HFFc6 (cell line): ENCODE results near the gene NUTM2G. TPM values are rescaled to one million over a fixed set of nuclear protein-coding genes. Genes with fewer than 3 reads are reported as not detected.
"Not testable (repeated sequence)": the region's sequence is repeated elsewhere in the genome, so short reads cannot be mapped to it uniquely, and the experiment has no call there.

Experiments used
- DNase-seq: peaks from one replicate; pipeline ENCODE4 v3.0.0-alpha.2; 2018
- H3K27ac Mint-ChIP-seq: 2 replicates; pipeline ENCODE4 v1.8.0; 2020; ENCODE audit warnings: mild to moderate bottlenecking, mixed read lengths
- H3K27me3 Mint-ChIP-seq: 2 replicates; pipeline ENCODE4 v1.8.0; 2021; ENCODE audit warnings: mild to moderate bottlenecking, moderate library complexity, mixed read lengths; ENCODE audit not compliant: insufficient read depth
- H3K36me3 Mint-ChIP-seq: 2 replicates; pipeline ENCODE4 v1.8.0; 2021; ENCODE audit warnings: low read depth, mixed read lengths
- H3K4me1 Mint-ChIP-seq: 2 replicates; pipeline ENCODE4 v1.8.0; 2020; ENCODE audit warnings: low read depth, mixed read lengths
- H3K4me3 Mint-ChIP-seq: 2 replicates; pipeline ENCODE4 v1.8.0; 2020; ENCODE audit warnings: mild to moderate bottlenecking, moderate library complexity, mixed read lengths
- H3K9me3 Mint-ChIP-seq: 2 replicates; pipeline ENCODE4 v1.8.0; 2020; ENCODE audit warnings: mild to moderate bottlenecking, mixed read lengths
- total RNA-seq, 6 experiments: library from RNA; stranded (reverse); fragmentation: NEBNext Ultra II Directional; extraction: Animal tissue kit (Norgen Biotek cat#: 25700); gene quantifications; 2 replicates in 1 of 6; 3 replicates in 5 of 6; pipeline ENCODE4 v1.2.3, GENCODE V29; 2021

The NUTM2G gene
- total RNA-seq, 6 experiments from 2014 or later, result not detected

DNA sequence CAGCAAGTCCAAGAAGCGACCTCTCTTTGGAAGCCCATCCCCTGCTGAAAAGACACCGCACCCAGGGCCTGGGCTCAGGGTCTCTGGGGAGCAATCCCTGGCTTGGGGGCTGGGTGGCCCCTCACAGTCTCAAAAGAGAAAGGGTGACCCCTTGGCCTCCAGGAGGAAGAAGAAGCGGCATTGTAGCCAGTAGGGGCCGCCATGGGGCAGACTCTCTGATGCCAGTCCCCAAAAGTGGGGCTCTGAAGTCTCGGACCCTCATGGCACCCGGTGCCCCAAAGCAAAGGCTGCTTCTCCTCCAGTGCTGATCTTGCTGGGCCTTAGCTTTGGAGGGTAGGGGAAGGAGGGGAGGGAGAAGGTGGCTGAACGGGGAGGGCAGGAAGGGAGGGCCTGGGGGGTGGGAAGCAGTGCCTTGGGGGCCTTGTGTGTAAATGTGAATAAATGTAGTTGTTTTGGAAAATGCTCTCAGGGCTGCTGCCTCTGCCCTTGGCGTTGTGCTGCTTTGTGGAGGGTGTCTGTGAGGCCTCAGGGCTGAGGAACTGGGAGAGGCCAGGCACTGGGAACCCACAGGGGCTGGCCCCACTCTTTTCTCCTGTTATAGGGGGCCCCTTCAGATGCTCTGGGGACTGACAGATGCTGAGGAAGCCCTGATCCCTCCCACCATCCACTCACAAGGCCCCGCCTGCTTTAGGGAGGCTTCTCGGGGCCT, 10.5 kb downstream of the NUTM2G start:
- H3K9me3 Mint-ChIP-seq, H3K4me1 Mint-ChIP-seq, H3K27me3 Mint-ChIP-seq, DNase-seq, H3K27ac Mint-ChIP-seq, H3K36me3 Mint-ChIP-seq, H3K4me3 Mint-ChIP-seq: not testable (repeated sequence)

DNA sequence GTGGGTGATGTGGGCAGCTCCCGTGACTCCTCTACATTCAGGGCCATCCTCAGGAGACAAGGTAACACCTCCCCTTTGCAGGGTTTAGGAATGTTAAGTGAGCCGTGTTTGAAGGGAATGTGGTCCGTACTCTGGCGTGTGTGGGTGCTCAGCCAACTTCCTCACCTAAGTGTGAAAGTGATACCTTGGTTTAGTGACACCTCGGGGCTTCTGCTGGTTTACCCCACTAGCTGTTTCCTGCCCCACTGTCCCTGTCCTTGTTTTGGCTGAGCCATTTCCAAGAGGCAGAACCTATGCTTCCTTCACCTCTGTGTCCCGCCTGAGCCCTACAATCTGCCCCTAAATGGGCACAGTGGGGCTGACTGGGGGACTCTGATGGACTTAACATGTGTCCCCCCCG, 12.3 kb downstream of the NUTM2G start:
- H3K4me3 Mint-ChIP-seq, H3K4me1 Mint-ChIP-seq, H3K27ac Mint-ChIP-seq, DNase-seq, H3K9me3 Mint-ChIP-seq, H3K27me3 Mint-ChIP-seq, H3K36me3 Mint-ChIP-seq: not testable (repeated sequence)

DNA sequence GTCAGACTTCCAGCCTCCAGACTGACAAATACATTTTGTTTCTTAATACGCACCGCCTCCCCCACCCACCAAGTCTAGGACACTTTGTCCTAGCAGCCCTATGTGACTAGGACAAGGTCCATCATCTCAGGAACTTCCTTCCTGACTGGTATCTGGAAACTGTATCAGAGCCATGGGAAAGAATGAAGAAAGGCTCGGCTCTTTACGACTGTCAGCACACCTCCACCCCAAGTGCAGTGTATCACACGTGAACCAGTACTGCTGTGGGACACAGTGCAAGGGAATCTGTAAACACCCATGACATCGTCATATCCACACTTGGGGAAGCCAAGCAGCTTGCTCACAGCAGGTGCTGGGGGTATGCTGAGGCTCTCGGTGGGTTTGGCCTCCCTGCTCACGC, 13.0 kb downstream of the NUTM2G start:
- H3K4me1 Mint-ChIP-seq, H3K36me3 Mint-ChIP-seq, H3K9me3 Mint-ChIP-seq, H3K4me3 Mint-ChIP-seq, DNase-seq, H3K27me3 Mint-ChIP-seq, H3K27ac Mint-ChIP-seq: not testable (repeated sequence)

DNA sequence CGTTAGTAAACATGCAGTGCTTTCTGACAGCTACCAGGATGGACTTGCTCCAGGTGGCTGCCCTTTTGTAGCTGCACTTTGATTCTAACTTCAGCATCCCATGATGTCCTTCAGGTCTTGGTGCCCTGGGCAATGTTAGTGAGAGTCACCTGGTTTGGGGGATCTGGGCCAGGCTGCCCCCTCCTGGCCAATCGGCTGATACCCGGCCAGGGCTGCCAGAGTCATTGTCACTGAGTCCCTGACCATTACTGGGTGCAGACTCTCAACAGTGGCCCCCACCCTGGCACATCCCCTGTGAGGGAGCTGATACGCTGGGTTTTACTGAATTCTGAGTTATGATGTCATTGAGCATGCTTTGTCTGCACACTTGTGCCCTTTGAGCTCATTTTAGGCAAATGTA, 13.5 kb downstream of the NUTM2G start:
- DNase-seq, H3K36me3 Mint-ChIP-seq, H3K27me3 Mint-ChIP-seq, H3K27ac Mint-ChIP-seq, H3K9me3 Mint-ChIP-seq, H3K4me3 Mint-ChIP-seq, H3K4me1 Mint-ChIP-seq: not testable (repeated sequence)

DNA sequence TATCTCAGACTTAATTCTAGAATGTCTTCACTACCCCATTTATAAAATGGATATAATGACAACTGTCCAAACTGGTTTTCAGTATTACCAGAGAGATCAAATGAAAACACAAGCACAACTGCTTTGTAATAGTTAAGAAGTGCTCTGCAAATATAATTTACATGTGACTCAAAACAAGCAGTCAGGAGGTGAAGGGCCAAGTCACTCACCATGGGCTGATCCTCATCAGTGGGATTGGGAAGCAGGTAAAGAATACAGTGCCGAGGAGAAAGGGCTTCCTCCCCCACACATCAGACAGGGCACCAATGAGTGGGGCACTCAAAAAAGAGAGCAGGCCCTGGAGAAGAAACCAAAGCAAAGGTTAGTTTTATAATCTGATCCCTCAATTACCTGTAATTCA, 20.7 kb downstream of the NUTM2G start:
- not testable (repeated sequence) for H3K4me1 Mint-ChIP-seq, H3K4me3 Mint-ChIP-seq, H3K27ac Mint-ChIP-seq, H3K36me3 Mint-ChIP-seq, H3K9me3 Mint-ChIP-seq, H3K27me3 Mint-ChIP-seq, DNase-seq

DNA sequence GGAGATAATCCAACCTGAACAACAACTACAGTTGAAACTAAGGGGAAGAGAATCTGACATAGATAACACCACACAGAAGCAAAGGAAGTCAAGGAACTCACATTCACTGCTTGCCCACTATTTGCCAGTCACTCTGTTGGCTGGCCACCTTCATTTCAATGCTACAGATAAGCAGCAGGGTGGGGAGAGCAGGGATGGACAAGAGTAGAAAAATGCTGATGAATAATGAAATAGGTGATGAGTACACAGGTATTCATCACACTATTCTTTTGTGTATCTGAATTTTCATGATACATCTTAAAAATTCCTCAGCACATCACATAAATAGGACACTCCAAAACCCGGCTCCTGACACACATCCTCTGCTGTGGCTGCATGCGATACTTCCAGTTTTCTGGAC, 21.9 kb downstream of the NUTM2G start:
- not testable (repeated sequence) for H3K9me3 Mint-ChIP-seq, H3K27me3 Mint-ChIP-seq, H3K4me3 Mint-ChIP-seq, H3K27ac Mint-ChIP-seq, H3K36me3 Mint-ChIP-seq, H3K4me1 Mint-ChIP-seq, DNase-seq

DNA sequence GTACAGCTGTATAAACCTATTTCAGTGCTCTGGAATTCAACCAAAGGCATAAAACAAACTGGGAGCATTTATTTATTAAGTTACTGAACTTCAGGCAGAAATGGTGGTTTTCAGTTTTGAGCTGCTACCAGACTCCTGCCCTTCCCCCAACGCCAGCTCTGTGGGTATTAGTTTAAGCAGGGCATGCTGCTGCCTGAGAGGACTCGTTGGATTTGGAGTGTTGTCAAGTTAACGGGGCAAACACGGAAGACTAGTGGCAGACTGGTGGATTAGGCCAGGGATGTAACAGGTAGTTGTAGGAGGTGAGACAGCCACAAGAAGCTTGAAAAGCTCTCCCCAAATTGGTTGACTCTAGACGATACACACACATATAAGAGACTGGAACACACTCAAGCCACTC, 38.9 kb downstream of the NUTM2G start:
- DNase-seq, H3K4me1 Mint-ChIP-seq, H3K9me3 Mint-ChIP-seq, H3K36me3 Mint-ChIP-seq, H3K27ac Mint-ChIP-seq, H3K4me3 Mint-ChIP-seq, H3K27me3 Mint-ChIP-seq: not testable (repeated sequence)

DNA sequence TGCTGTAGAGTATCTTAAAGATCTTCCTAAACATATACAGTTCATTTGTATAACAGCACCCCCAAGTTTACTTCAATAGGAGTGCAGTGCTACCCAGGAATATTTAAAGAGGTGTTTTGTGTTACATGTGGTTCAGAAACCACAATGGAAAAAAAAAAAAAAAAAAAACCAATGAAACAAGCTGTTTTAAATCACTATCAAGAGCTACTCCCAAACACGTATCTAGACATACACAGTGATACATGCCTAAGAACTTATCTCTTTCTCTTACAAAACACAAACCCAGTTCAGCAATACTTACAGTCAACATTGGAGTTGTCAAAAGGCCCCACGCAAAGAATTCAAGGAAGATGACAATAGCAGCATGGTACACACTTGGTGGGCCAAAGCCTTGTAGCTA, 43.9 kb downstream of the NUTM2G start:
- DNase-seq, H3K9me3 Mint-ChIP-seq, H3K27ac Mint-ChIP-seq, H3K36me3 Mint-ChIP-seq, H3K27me3 Mint-ChIP-seq, H3K4me3 Mint-ChIP-seq: not testable (repeated sequence)
- peaks cover 11% of the 10 kb centered on the region for H3K4me1 Mint-ChIP-seq

DNA sequence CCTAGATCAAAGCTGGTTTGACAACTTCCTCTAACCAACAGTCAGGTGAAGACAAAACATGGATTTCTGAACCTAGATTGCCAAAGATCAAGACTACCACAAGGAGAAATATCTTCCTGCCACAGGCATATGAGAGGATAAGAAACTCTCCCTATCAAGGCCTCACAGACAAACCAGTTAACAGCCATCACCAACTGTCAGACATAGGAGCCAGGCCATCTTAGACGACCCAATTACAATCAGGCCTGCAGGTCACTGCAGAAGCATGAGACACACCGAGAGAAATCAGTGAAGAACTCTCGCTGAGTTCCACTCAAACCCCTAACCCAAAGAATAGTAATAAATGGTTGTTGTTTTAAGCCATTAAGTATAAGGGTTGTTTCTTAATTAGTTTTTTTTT, 45.4 kb downstream of the NUTM2G start:
- not testable (repeated sequence) for DNase-seq, H3K4me3 Mint-ChIP-seq, H3K9me3 Mint-ChIP-seq, H3K36me3 Mint-ChIP-seq, H3K27me3 Mint-ChIP-seq, H3K27ac Mint-ChIP-seq
- H3K4me1 Mint-ChIP-seq, result peaks cover 11% of the 10 kb centered on the region

DNA sequence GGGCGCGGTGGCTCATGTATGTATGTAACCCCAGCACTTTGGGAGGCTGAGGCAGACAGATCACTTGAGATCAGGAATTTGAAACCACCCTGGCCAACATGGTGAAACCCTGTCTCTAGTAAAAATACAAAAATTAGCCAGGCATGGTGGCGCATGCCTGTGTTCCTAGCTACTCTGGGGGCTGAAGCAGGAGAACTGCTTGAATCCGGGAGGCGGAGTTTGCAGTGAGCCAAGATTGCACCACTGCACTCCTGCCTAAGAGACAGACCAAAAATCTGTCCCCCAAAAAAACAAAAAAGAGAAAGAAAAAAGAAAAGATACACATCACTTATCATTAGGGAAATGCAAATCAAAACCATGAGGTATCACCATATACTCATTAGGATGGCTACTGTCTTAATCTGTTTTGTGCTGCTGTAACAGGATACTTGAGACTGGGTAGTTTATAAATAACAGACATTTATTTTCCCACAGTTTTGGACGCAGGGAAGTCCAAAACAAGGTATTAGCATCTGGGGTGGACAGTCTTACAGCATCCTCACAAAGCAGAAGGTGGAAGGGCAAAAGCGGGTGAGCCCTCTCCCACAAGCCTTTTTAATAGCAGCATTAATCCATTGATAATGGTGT, 55.0 kb downstream of the NUTM2G start:
- H3K27me3 Mint-ChIP-seq, DNase-seq, H3K36me3 Mint-ChIP-seq, H3K4me1 Mint-ChIP-seq, H3K27ac Mint-ChIP-seq, H3K9me3 Mint-ChIP-seq, H3K4me3 Mint-ChIP-seq: not testable (repeated sequence)

DNA sequence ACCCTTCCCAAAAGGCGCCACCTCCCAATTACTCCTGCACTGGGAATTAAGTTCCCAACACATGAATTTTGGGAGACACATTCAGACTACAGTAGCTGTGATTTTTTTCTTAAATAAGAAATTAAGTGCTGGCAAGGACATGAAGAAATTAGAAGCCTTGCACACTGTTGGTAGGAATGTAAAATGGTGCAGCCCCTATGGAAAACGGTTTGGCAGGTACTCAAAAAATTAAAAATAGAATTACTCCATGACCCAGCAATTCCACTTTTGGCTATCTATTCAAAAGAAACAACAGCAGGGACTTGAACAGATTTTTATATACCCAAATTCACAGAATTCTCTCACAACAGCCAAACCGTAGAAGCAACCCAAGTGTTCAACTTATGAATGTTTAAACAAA, 55.5 kb downstream of the NUTM2G start:
- H3K27me3 Mint-ChIP-seq, DNase-seq, H3K4me1 Mint-ChIP-seq, H3K36me3 Mint-ChIP-seq, H3K27ac Mint-ChIP-seq, H3K9me3 Mint-ChIP-seq, H3K4me3 Mint-ChIP-seq: not testable (repeated sequence)

DNA sequence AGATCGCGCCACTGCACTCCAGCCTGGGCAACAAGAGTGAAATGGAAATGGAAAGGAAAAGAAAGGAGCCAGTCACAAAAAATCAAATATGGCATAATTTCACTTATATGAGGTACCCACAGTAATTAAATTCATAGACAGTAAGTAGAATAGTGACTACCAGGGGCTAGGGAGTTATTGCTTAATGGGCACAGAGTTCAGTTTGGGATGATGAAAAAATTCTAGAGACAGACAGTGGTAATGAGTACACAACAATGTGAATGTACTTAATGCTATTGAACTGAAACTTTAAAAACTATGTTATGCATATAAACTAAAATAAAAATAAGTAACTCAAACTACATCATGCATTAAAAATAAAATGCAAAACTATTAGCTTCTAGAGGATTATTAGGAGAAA, 56.2 kb downstream of the NUTM2G start:
- H3K36me3 Mint-ChIP-seq, H3K27me3 Mint-ChIP-seq, DNase-seq, H3K4me3 Mint-ChIP-seq, H3K4me1 Mint-ChIP-seq, H3K9me3 Mint-ChIP-seq, H3K27ac Mint-ChIP-seq: not testable (repeated sequence)
